GM18508 (cell line): ENCODE measurements around the gene ADD2.

ENCODE experiments used
- ATAC-seq: cut with Tn5 transposase; IDR thresholded peaks from one replicate; pipeline ENCODE4 v1.9.1; 2021; ENCODE audit warnings: moderate number of reproducible peaks; ENCODE audit not compliant: insufficient read depth, unreplicated experiment

The ADD2 gene

GRCh38 chr2:70708376-70709199 lies 59.4 kb downstream of the ADD2 start:
- no peak for ATAC-seq

GRCh38 chr2:70707706-70708105 lies 60.3 kb downstream of the ADD2 start:
- ATAC-seq = no peak

- ATAC-seq = no peak
Observed at GRCh38 chr2:70706026-70706795, 61.8 kb downstream of the ADD2 start.

GRCh38 chr2:70705160-70705850 lies 62.7 kb downstream of the ADD2 start:
- no peak for ATAC-seq

- no peak for ATAC-seq
Observed at GRCh38 chr2:70703900-70704549, 64.0 kb downstream of the ADD2 start.

- ATAC-seq = no peak
Observed at GRCh38 chr2:70702711-70703395, 65.1 kb downstream of the ADD2 start.

- no peak for ATAC-seq
Observed at GRCh38 chr2:70698847-70699246, 69.2 kb downstream of the ADD2 start.

GRCh38 chr2:70697603-70698383 lies 70.2 kb downstream of the ADD2 start:
- no peak for ATAC-seq

GRCh38 chr2:70696142-70696541 lies 71.9 kb downstream of the ADD2 start:
- ATAC-seq = no peak

GRCh38 chr2:70692256-70692655 lies 75.7 kb downstream of the ADD2 start:
- ATAC-seq = no peak

GRCh38 chr2:70691497-70692140 lies 76.4 kb downstream of the ADD2 start:
- no peak for ATAC-seq

GRCh38 chr2:70690846-70691245 lies 77.2 kb downstream of the ADD2 start:
- ATAC-seq = no peak

- no peak for ATAC-seq
Observed at GRCh38 chr2:70688427-70688826, 79.6 kb downstream of the ADD2 start.

GRCh38 chr2:70687461-70687795 lies 80.6 kb downstream of the ADD2 start:
- no peak for ATAC-seq

- no peak for ATAC-seq
Observed at GRCh38 chr2:70686577-70687460, 81.2 kb downstream of the ADD2 start.

- no peak for ATAC-seq
Observed at GRCh38 chr2:70685771-70686171, 82.2 kb downstream of the ADD2 start.

GRCh38 chr2:70684846-70685622 lies 83.0 kb downstream of the ADD2 start:
- ATAC-seq = no peak
